K562 (cell line): ENCODE data around the gene MRPL28. TPM values are rescaled to one million over a fixed set of nuclear protein-coding genes. Genes with fewer than 3 reads are reported as not detected.

Experiments used
- ATF4 ChIP-seq: fragments of 450-650 bp; formaldehyde crosslinking; IDR thresholded peaks from 2 replicates; pipeline ENCODE4 v1.4.0; 2022; ENCODE audit warnings: mild to moderate bottlenecking, moderate library complexity
- CEBPG ChIP-seq, 3 experiments: fragments of 200-800 bp in 1 of 3; sonication (Bioruptor generic) in 1 of 3; sonication (generic) in 1 of 3; formaldehyde crosslinking in 1 of 3; IDR thresholded peaks in 2 of 3; conservative IDR thresholded peaks in 1 of 3; 2 replicates each; pipeline versions ENCODE4 v1.6.1 to v1.8.0; 2016 to 2022; ENCODE audit warnings: missing compliant biosample characterization in 2 of 3, missing genetic modification characterization in 2 of 3, mild to moderate bottlenecking in 1 of 3, missing genetic modification reagents in 1 of 3
- EP400 ChIP-seq: fragments of 450-650 bp; IDR thresholded peaks from 2 replicates; pipeline ENCODE4 v1.6.1; 2017; ENCODE audit warnings: antibody characterized with exemption, mild to moderate bottlenecking, moderate library complexity
- MECOM ChIP-seq: fragments of 250-450 bp; sonication (Bioruptor Pico); IDR thresholded peaks from 2 replicates; pipeline ENCODE4 v1.8.0; 2022; ENCODE audit warnings: inconsistent platforms
- MITF ChIP-seq: IDR thresholded peaks from 2 replicates; pipeline ENCODE4 v1.6.1; 2014; ENCODE audit warnings: antibody characterized with exemption
- NFE2L1 ChIP-seq: fragments of 450-650 bp; IDR thresholded peaks from 2 replicates; pipeline ENCODE4 v1.6.1; 2016; ENCODE audit warnings: missing genetic modification characterization, low read depth, mild to moderate bottlenecking, missing compliant biosample characterization, moderate library complexity, borderline replicate concordance
- NR2F6 ChIP-seq: fragments of 450-650 bp; formaldehyde crosslinking; IDR thresholded peaks from 2 replicates; pipeline ENCODE4 v1.4.0; 2020; ENCODE audit warnings: mild to moderate bottlenecking
- PHTF2 ChIP-seq: fragments of 250-450 bp; sonication (Bioruptor Pico); IDR thresholded peaks from 2 replicates; pipeline ENCODE4 v1.5.0; 2021; ENCODE audit warnings: mild to moderate bottlenecking
- PRPF4 ChIP-seq: fragments of 200-400 bp; formaldehyde crosslinking; IDR thresholded peaks from one replicate; pipeline ENCODE4 v1.6.1; 2017; ENCODE audit warnings: low read length, low read depth, mild to moderate bottlenecking; ENCODE audit not compliant: insufficient read depth, poor library complexity, severe bottlenecking
- RBM22 ChIP-seq: fragments of 200-400 bp; formaldehyde crosslinking; IDR thresholded peaks from 2 replicates; pipeline ENCODE4 v1.6.1; 2018; ENCODE audit warnings: low read length, low read depth; ENCODE audit not compliant: poor library complexity, severe bottlenecking
- SETDB1 ChIP-seq: IDR thresholded peaks from one replicate; pipeline ENCODE4 v1.6.1; 2012; ENCODE audit warnings: low read length, control low read depth, inconsistent platforms
- SFPQ ChIP-seq: fragments of 200-400 bp; formaldehyde crosslinking; IDR thresholded peaks from 2 replicates; pipeline ENCODE4 v1.6.1; 2017; ENCODE audit warnings: mild to moderate bottlenecking, low read depth, low read length, moderate library complexity
- TCF7 ChIP-seq: sonication (generic); IDR thresholded peaks from 2 replicates; pipeline ENCODE4 v1.6.1; 2016; ENCODE audit warnings: antibody characterized with exemption, borderline replicate concordance
- TGIF2 ChIP-seq: sonication (generic); formaldehyde crosslinking; IDR thresholded peaks from 2 replicates; pipeline ENCODE4 v1.8.1; 2022; ENCODE audit warnings: mild to moderate bottlenecking, missing genetic modification reagents, moderate library complexity
- THAP12 ChIP-seq: fragments of 250-450 bp; sonication (Bioruptor Pico); IDR thresholded peaks from 2 replicates; pipeline ENCODE4 v1.9.0; 2021; ENCODE audit warnings: mild to moderate bottlenecking, inconsistent platforms
- ZKSCAN1 ChIP-seq: fragments of 150-350 bp; IDR thresholded peaks from 2 replicates; pipeline ENCODE4 v1.6.1; 2016; ENCODE audit warnings: low read depth, low read length
- ZNF644 ChIP-seq: fragments of 200-800 bp; sonication (Bioruptor generic); IDR thresholded peaks from 2 replicates; pipeline ENCODE4 v1.6.1; 2016; ENCODE audit warnings: low read depth, missing genetic modification characterization, missing compliant biosample characterization
- ZNF696 ChIP-seq: fragments of 250-450 bp; sonication (Bioruptor Pico); conservative IDR thresholded peaks from 2 replicates; pipeline ENCODE4 v1.4.0; 2020; ENCODE audit warnings: mild to moderate bottlenecking, moderate library complexity
- ZNF740 ChIP-seq, 3 experiments: fragments of 200-800 bp in 1 of 3; sonication (Bioruptor generic) in 1 of 3; sonication (generic) in 1 of 3; formaldehyde crosslinking in 1 of 3; IDR thresholded peaks; 2 replicates each; pipeline versions ENCODE4 v1.6.1 to v1.8.0; 2016 to 2022; ENCODE audit warnings: mild to moderate bottlenecking in 2 of 3, missing compliant biosample characterization in 2 of 3, missing genetic modification characterization in 2 of 3, missing genetic modification reagents in 1 of 3
- ZSCAN29 ChIP-seq: fragments of 450-650 bp; IDR thresholded peaks from 2 replicates; pipeline ENCODE4 v1.6.1; 2017
- polyA plus RNA-seq, 8 experiments: library from polyadenylated mRNA; depleted of rRNA in 4 of 8; stranded (reverse) in 5 of 8; unstranded in 3 of 8; fragments of >200 nt; fragmentation: Nextera tagmentation in 2 of 8; fragmentation: Illumina TruSeq in 1 of 8; extraction: Ambion mirVana in 2 of 8; extraction: Trizol in 1 of 8; gene quantifications; 2 replicates each; pipeline versions ENCODE4 v1.2.1 to v1.2.3, GENCODE V29; 2011 to 2014; ENCODE audit warnings: inconsistent platforms in 1 of 8, missing spikeins in 1 of 8
- total RNA-seq, 7 experiments: library from RNA; depleted of rRNA in 6 of 7; stranded (reverse); fragments of >200 nt in 6 of 7; fragmentation: Illumina TruSeq in 2 of 7; extraction: Trizol in 2 of 7; gene quantifications; 2 replicates each; pipeline versions ENCODE4 v1.2.1 to v1.2.3, GENCODE V29; 2011 to 2021; ENCODE audit warnings: low replicate concordance in 1 of 7

Gene MRPL28
- total and polyA plus RNA-seq, 9 of the 15 experiments (the other 6 are each of a cell fraction or from before 2014, with no cell fraction given): 2.5 to 323 (median 175) TPM

GRCh38 chr16:369275-369865 lies 968 bp downstream of the MRPL28 start (continued):
- TF ChIP-seq ZNF696 (CRISPR knock-in tag) (no peak), PHTF2 (CRISPR knock-in tag) (no peak), SETDB1 (no peak), ZNF644 (tag) (no peak), RBM22 (no peak), TCF7 (no peak), PRPF4 (no peak), CEBPG (CRISPR knock-in tag; IDR thresholded peaks at IDR 0.05) (0 out of 2 replicates have a peak, but pooled peaks have one; percentile 23), CEBPG (tag; conservative IDR thresholded peaks at IDR 0.05 in 1 of 2, IDR thresholded peaks at IDR 0.05 in 1 of 2) (no peak), SFPQ (no peak), NR2F6 (CRISPR knock-in tag) (no peak), THAP12 (CRISPR knock-in tag) (no peak), EP400 (peak; percentile 14; the same call in 1 of the 2 replicates), ATF4 (CRISPR knock-in tag) (no peak), NFE2L1 (no peak), ZSCAN29 (no peak), MECOM (no peak), ZKSCAN1 (no peak), ZNF740 (CRISPR knock-in tag; IDR thresholded peaks at IDR 0.05) (0 out of 2 replicates have a peak, but pooled peaks have one; percentile 13), ZNF740 (tag; IDR thresholded peaks at IDR 0.05) (no peak), TGIF2 (CRISPR knock-in tag) (no peak), MITF (no peak)
